Nephron (organoid): Measurements from ENCODE around the gene GALNT6.
"Not testable (repeated sequence)": the region's sequence is repeated elsewhere in the genome, so short reads cannot be mapped to it uniquely, and the experiment has no call there.

ENCODE experiments used
- H3K27ac Mint-ChIP-seq, 3 experiments: 2 replicates each; pipeline ENCODE4 v1.8.0; 2020; ENCODE audit warnings: mixed read lengths in 3 of 3, mild to moderate bottlenecking in 2 of 3, moderate library complexity in 1 of 3
- H3K27me3 Mint-ChIP-seq: 2 replicates; pipeline ENCODE4 v1.8.0; 2021; ENCODE audit warnings: low read depth, mild to moderate bottlenecking, moderate library complexity, mixed read lengths
- H3K36me3 Mint-ChIP-seq: 2 replicates; pipeline ENCODE4 v1.8.0; 2020; ENCODE audit warnings: low read depth, mixed read lengths
- H3K4me1 Mint-ChIP-seq: 2 replicates; pipeline ENCODE4 v1.8.0; 2020; ENCODE audit warnings: mixed read lengths
- H3K4me3 Mint-ChIP-seq, 3 experiments: 2 replicates each; pipeline ENCODE4 v1.8.0; 2020; ENCODE audit warnings: mild to moderate bottlenecking in 3 of 3, mixed read lengths in 3 of 3, moderate library complexity in 2 of 3
- H3K9me3 Mint-ChIP-seq: 2 replicates; pipeline ENCODE4 v1.8.0; 2020; ENCODE audit warnings: mixed read lengths
- TF ChIP-seq, protein P1 (sequence below), 3 experiments: fragments of 200-600 bp; sonication (generic); IDR thresholded peaks; one replicate each; pipeline ENCODE4 v1.5.0; 2021; ENCODE audit warnings: antibody characterized with exemption in 3 of 3; ENCODE audit not compliant: unreplicated experiment in 3 of 3

Gene GALNT6

DNA sequence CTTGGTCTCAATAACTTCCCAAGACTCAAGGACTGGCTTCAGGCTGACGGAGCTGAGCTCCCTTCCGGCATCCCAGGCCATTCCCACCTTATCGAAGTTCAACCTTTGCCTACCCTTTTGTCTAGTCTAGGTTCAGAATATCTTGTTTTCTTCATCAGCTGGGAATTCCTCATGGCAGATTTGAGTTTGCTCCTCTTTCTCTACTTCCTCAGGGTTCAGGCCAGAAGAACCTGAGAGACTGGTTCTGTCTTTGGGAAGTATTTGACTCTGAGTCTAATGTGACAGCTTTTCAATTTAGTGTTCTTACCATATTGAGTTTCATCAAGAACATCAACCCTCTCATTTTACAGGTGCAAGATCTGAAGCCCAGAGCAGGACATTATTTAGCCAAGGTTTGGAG is 69.3 kb downstream of the GALNT6 start:
- H3K27me3 Mint-ChIP-seq, result no peaks in the 10 kb centered on the region
- TF ChIP-seq, protein P1, sequence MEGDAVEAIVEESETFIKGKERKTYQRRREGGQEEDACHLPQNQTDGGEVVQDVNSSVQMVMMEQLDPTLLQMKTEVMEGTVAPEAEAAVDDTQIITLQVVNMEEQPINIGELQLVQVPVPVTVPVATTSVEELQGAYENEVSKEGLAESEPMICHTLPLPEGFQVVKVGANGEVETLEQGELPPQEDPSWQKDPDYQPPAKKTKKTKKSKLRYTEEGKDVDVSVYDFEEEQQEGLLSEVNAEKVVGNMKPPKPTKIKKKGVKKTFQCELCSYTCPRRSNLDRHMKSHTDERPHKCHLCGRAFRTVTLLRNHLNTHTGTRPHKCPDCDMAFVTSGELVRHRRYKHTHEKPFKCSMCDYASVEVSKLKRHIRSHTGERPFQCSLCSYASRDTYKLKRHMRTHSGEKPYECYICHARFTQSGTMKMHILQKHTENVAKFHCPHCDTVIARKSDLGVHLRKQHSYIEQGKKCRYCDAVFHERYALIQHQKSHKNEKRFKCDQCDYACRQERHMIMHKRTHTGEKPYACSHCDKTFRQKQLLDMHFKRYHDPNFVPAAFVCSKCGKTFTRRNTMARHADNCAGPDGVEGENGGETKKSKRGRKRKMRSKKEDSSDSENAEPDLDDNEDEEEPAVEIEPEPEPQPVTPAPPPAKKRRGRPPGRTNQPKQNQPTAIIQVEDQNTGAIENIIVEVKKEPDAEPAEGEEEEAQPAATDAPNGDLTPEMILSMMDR (IDR thresholded peaks at IDR 0.05; ENCODE audit: unreplicated experiment in 3 of 3), result no peak

DNA sequence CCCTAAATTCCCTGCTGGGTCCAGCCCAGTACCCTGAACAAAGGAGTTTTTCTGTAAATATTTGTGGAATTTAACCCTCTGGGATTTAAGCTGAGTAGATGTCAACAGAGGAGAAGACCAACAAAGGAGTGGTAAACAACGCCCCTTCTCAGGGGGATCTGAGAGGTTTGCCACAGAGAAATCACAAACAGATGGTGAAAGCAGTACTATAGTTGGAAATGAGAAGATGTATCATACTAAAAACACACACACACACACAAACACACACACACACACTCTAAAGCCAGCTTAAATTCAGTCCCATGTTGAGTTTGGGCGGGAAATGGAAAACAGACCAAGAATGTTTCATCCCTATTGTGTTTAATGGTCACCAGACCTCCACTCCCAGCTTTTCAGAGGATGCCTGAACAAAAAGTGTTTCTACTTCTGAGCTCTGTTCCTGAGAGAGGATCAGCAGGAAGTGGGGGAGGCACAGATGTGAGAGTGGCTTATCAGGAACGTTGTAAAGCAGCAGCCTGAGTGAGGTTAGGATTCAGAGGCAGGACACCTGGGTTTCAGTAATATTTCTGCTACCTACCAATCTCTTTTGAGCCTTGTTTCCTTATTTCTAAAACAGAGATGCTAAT is 70.4 kb downstream of the GALNT6 start:
- Mint-ChIP-seq H3K36me3 (no peaks in the 10 kb centered on the region), H3K4me3 (no peak overlapping the region), H3K27me3 (no peaks in the 10 kb centered on the region), H3K27ac (peak overlapping the region; percentile 81 to 89 (median 87)), H3K9me3 (no peaks in the 10 kb centered on the region), H3K4me1 (peaks cover 15% of the 10 kb centered on the region)
- TF ChIP-seq, protein P1 (IDR thresholded peaks at IDR 0.05; ENCODE audit: unreplicated experiment in 3 of 3), result no peak

More for the DNA sequence above, 69.3 kb downstream of the GALNT6 start:
- H3K36me3 Mint-ChIP-seq, result no peaks in the 10 kb centered on the region
- no peak overlapping the region for H3K4me3 Mint-ChIP-seq
- H3K9me3 Mint-ChIP-seq, result no peaks in the 10 kb centered on the region
- H3K27ac Mint-ChIP-seq, result peak overlapping the region in 2 of 3 experiments; percentile 59 to 87
- H3K4me1 Mint-ChIP-seq, result peaks cover 18% of the 10 kb centered on the region

DNA sequence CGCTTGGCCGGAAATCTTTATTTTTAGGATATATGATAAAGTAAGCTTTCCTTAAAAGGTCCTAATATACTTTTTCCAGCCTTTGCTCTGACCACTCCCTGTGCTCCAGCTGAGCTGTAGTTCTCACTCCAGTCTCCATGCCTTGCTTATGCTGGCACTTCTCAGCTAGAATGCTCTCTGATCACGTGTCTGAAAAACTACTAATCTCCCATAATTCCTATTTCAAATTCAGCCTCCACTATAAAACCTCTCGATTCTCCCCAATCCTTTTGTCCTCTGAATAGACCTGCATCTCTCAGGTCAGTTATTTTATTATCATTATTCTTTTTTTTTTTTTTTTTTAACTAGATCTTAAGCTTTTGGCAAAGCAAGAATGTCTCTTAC is 70.9 kb downstream of the GALNT6 start:
- TF ChIP-seq, protein P1 (IDR thresholded peaks at IDR 0.05; ENCODE audit: unreplicated experiment in 3 of 3), result no peak
- peak overlapping the region in 2 of 3 experiments; percentile 81 to 87 for H3K27ac Mint-ChIP-seq
- no peaks in the 10 kb centered on the region for H3K36me3 Mint-ChIP-seq
- H3K4me1 Mint-ChIP-seq, result peaks cover 15% of the 10 kb centered on the region
- H3K9me3 Mint-ChIP-seq, result no peaks in the 10 kb centered on the region
- H3K27me3 Mint-ChIP-seq, result no peaks in the 10 kb centered on the region
- no peak overlapping the region for H3K4me3 Mint-ChIP-seq

DNA sequence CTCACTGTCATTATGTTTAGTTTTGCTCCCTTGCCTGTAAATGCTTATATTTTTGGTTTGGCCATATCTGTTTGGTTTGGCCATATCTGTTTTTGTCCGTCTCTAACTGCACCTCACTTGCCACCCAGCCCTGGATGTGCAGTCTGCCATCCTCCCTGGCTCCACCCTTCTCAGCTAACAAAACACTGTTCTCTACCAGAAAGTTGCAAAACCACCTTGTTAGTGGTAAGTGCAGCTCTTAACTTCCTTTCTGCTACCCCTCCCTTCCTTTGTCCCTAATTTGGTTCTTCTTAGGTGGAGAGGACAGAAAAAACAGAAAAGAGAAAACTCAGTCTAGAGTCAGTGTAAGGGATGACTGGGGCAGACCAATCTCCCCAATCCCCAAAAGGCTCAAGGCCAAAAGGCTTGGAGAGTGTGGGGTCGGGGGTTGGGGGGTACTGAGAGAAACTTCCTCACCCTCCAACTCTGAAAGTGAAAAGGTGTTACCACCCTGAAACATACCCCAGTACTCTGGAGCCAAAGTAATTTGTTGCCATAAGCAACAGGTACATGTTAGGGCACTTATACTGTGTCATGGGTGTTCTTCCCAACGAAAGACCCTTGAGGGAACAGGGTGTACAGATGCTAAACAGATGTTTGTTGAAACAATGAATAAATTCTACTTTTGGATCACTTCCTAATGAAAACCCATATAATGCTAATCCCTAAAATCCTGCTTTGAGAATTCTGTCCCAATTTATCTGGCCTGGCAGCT is 72.2 kb downstream of the GALNT6 start:
- TF ChIP-seq, protein P1 (IDR thresholded peaks at IDR 0.05; ENCODE audit: unreplicated experiment in 3 of 3), result no peak

DNA sequence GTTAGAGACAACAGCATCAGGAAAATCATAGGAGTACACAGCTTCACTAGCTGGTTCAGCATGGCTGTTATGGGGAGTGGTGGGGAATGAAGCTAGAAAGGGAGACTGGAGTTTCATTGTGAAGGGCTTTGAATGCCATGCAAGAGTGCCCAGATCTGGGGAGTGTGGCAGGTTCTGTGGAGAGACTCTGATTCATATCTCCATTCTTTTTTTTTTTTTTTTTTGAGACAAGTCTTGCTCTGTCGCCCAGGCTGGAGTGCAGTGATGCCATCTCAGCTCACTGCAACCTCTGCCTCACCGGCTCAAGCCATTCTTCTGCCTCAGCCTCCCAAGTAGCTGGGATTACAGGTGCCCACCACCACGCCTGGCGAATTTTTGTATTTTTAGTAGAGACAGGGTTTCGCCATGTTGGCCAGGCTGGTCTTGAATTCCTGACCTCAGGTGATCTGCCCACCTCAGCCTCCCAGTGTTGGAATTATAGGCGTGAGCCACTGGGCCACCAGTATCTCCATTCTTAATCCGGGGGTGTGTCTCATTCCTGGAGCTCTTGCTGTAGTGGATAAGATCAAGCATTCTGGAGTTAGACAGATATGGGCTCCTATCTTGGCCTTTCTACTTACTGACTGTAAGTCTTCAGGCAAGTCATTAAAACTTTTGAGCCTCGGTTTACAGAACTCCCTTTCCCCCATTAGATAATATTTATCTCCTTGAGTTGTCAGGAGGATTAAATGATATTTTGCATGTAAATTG is 73.0 kb downstream of the GALNT6 start:
- not testable (repeated sequence) for H3K36me3 Mint-ChIP-seq, H3K27ac Mint-ChIP-seq, H3K9me3 Mint-ChIP-seq, H3K4me3 Mint-ChIP-seq, H3K27me3 Mint-ChIP-seq
- H3K4me1 Mint-ChIP-seq, result peaks cover 15% of the 10 kb centered on the region

More for the DNA sequence above, 72.2 kb downstream of the GALNT6 start:
- Mint-ChIP-seq H3K27ac (no peak overlapping the region), H3K9me3 (no peaks in the 10 kb centered on the region), H3K4me1 (peaks cover 15% of the 10 kb centered on the region), H3K36me3 (no peaks in the 10 kb centered on the region), H3K27me3 (no peaks in the 10 kb centered on the region), H3K4me3 (no peak overlapping the region)

DNA sequence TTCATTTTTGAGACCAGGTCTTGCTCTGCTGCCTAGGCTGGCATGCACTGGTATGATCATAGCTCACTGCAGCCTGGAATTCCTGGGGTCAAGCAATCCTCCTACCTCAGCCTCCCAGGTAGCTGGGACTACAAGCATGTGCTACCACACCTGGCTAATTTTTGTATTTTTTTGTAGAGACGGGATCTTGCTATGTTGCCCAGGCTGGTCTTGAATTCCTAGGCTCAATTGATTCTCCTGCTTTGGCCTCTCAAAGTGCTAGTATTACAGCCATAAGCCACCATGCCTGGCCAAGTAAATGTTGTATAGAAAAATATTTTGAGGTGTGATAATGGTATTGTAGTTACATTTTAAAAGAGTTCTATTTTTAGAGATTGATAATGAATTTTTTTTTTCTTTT is 79.8 kb downstream of the GALNT6 start:
- no peaks in the 10 kb centered on the region for H3K9me3 Mint-ChIP-seq
- no peak overlapping the region for H3K27ac Mint-ChIP-seq
- TF ChIP-seq, protein P1 (IDR thresholded peaks at IDR 0.05; ENCODE audit: unreplicated experiment in 3 of 3), result no peak
- H3K27me3 Mint-ChIP-seq, result peaks cover 9% of the 10 kb centered on the region
- no peak overlapping the region for H3K4me3 Mint-ChIP-seq
- H3K36me3 Mint-ChIP-seq, result no peaks in the 10 kb centered on the region
- H3K4me1 Mint-ChIP-seq, result no peaks in the 10 kb centered on the region
